Caki2 (cell line): ENCODE measurements around the gene DENND5B. TPM values are rescaled to one million over a fixed set of nuclear protein-coding genes. Genes with fewer than 3 reads are reported as not detected.
A peak's percentile ranks its signal among the peaks of the same experiment; 100 is the strongest.
"Not testable (repeated sequence)": the region's sequence is repeated elsewhere in the genome, so short reads cannot be mapped to it uniquely, and the experiment has no call there.

ENCODE experiments used
- DNase-seq: peaks from one replicate; pipeline ENCODE4 v3.0.0-alpha.2; 2015; ENCODE audit warnings: low read depth
- in situ Hi-C: cut with HindIII; loops from 2 replicates; pipeline ENCODE4 v1.10.0; 2016; ENCODE audit warnings: low sequenced_read_pairs, low pct_unique_long_range_greater_than_20kb, mixed read lengths
- total RNA-seq: library from RNA; depleted of rRNA; stranded (reverse); fragments of >200 nt; shearing (Covaris generic); gene quantifications from 2 replicates; pipeline ENCODE4 v1.2.3, GENCODE V29; 2014; ENCODE audit warnings: low replicate concordance

DENND5B gene
- total RNA-seq, 1 experiment from 2014 or later, result 27.7 TPM

GRCh38 chr12:31491241-31491794, 99.6 kb downstream of the DENND5B start:
- no peak for DNase-seq
- in situ Hi-C loops, result no loop called here

DNA sequence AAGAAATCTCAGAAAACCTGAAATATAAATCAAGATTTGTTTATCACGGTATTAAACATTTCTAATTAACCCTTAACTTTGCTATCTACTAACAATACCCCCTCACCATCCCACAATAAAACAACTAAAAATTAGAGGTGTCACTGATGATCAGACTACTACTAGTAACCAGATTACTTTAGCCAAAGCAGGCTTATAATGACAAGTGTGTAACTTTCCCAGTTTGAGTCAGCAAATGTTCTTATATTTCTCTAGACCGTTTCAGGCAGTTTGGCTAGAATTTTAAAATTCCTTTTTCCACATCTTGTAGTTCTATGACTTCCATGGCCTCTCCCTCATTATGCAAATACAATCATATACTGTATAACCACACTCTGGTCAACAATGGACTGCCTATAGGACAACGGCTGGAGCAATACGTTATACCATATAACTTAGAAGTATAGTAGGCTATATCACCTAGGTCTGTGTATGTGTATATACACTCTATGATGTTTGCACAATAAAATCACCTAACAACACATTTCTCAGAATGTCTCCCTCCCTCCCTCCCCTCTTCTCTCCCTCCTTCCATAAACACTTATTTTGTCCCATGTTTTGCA, 102.1 kb downstream of the DENND5B start:
- in situ Hi-C loops, result no loop called here

GRCh38 chr12:31485571-31485970, 105.4 kb downstream of the DENND5B start:
- in situ Hi-C loops, result no loop called here
- DNase-seq, result no peak

More for the DNA sequence above, 102.1 kb downstream of the DENND5B start:
- DNase-seq, result no peak

DNA sequence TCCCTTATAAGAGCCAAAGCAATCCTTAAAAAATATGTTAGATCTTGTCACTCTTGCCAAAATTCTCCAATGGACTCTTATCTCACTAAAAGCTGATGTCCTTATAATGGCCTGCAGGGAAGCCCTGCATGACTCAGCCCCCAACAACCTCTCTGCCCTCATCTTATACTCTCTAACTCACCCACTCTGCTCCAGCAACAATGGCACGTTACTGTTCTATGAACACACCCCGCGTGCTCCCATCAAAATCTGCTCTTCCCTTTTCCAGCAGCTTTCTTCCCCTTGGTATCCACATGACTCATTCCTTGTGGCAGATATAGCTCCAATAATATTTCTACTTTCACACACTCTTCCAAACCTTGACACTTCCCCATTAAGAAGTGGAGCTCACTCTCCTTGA, 108.1 kb downstream of the DENND5B start:
- in situ Hi-C loops, result no loop called here
- DNase-seq, result no peak

DNA sequence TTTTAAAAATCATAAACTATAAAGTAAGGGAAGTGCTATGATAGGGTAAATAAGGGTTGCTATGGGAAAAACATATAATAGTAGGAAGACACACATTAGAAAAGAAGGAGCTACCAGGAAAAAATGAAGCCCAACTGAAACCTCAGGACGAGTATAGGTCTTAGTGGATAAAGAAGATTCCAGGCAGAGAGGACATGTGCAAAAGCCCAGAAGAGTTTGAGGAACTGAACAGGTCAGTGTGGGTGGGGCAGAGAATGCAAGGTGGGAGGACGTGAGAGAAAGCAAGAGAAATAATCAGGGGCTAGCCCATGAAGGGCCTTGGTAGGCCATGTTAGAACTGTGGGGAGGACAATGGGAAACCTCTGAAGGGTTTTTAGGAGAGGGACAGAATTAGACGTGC, 109.5 kb downstream of the DENND5B start:
- in situ Hi-C loops, result no loop called here
- DNase-seq, result no peak

GRCh38 chr12:31479516-31480210, 111.3 kb downstream of the DENND5B start:
- DNase-seq, result no peak
- in situ Hi-C loops, result no loop called here

DNA sequence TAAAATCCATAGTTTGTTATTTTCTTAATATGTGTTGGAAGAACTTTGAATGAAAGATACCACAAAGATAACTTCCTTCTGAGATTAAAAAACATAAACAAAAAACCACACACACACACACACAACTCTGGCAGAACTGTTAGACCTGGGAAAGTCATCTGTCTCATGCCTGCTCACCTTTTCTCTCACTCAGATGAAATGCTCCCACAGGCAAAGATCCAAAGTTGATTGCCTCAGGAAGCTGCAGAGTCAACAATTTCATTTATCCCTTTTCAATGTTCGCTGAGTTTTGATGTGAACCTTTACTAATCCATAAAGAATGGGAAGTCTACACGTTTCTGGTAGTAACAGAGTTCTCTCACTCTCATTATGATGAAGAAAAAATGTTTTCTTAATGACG, 112.0 kb downstream of the DENND5B start:
- in situ Hi-C loops, result no loop called here
- no peak for DNase-seq

- in situ Hi-C loops, result no loop called here
- no peak for DNase-seq
Observed at GRCh38 chr12:31478425-31478824, 112.5 kb downstream of the DENND5B start.

DNA sequence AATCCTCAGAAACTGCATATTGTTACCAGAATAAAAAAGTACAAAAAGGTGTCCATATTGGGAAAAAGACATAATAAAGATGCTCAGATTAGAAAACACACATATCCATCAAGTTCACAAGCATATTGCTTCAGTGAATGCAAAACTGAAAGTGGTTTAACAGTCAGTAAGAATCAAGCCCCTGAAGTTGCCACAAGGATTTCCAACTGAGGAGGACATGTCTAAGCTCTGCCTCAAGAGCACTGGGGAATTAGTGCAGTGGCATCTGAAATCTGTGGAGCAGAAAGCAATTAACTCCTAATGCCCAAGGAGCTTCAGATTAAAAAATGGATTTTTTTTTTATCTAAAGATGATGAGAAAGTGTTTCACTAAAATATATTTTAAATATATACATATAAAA, 113.2 kb downstream of the DENND5B start:
- DNase-seq, result no peak
- in situ Hi-C loops, result no loop called here

GRCh38 chr12:31476437-31476836, 114.5 kb downstream of the DENND5B start:
- DNase-seq, result no peak
- in situ Hi-C loops, result no loop called here

GRCh38 chr12:31475610-31476009, 115.3 kb downstream of the DENND5B start:
- in situ Hi-C loops, result not testable (repeated sequence)
- DNase-seq, result peak; percentile 39

GRCh38 chr12:31474751-31475150, 116.2 kb downstream of the DENND5B start:
- in situ Hi-C loops, result no loop called here
- no peak for DNase-seq

DNA sequence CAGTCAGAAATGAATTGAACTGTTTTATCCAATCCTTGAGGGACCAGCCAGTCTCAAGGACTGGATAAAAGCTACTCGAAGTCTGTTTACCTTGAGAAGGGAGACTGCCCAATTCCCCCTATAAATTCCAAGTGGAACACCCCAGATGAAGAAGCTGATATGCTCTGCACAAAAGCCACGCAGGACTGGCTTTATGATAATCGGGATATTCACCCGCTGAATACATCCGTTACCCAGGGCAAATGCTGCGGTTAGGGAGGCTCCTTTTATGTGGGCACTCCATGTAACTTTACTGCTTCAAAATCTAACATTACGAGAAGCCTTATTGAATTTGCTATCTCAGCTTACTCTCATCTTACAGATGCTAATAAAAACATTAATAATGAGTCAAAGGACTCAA, 119.1 kb downstream of the DENND5B start:
- no peak for DNase-seq
- in situ Hi-C loops, result no loop called here

GRCh38 chr12:31471051-31471450, 119.9 kb downstream of the DENND5B start:
- in situ Hi-C loops, result no loop called here
- peak; percentile 58 for DNase-seq

DNA sequence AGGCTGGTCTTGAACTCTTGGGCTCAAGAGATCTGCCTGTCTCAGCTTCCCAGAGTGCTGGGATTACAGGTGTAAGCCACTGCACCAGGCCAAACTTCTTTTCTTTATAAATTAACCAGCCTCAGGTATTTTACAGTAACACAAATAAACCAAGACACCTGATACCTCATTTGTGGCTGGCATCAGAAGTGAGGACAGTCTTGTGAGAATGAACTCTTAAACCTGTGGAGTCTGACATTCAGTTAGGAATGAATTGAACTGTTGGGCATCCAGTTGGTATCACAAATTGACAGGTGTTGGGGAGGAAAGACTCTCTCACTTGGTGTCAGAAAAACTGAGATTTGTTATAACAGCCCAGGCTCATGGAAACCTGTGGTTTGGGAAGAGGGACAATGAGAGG, 120.5 kb downstream of the DENND5B start:
- in situ Hi-C loops, result no loop called here
- DNase-seq, result no peak

DNA sequence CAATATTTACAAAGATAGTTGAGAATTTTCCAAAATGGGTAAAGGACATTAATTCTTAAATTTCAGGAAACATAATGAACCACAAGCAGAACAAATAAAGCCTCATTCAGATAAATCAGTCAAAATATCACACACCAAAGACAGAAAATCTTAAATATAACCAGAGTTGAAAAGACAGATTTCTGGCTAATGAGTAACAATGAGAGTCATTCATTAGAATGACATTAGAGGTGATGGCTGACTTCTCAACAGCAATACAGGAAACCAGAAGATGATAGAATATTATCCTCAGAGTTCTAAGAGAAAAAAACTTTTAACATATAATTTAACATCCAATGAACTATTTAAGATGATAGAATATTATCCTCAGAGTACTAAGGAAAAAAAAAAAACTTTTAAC, 124.2 kb downstream of the DENND5B start:
- in situ Hi-C loops, result no loop called here
- no peak for DNase-seq

DNA sequence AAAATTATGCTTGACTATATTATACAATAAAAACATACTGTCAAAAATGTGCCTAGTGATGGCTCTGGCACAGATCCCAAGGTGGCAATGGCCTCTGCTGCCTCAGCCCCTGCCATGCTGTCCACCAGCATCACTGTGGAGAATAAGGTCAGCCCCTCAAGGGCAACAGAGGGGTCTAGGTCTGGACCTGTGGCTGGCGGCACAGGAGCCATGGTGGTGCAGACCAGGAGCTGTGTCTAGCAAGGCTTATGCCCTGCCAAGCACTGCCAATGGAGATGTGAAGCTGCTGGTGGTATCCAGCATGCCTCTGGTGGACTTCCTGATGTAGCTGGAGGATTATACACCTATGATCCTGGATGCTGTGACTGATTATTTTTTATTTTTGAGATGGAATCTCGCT, 125.9 kb downstream of the DENND5B start:
- in situ Hi-C loops, result no loop called here

DNA sequence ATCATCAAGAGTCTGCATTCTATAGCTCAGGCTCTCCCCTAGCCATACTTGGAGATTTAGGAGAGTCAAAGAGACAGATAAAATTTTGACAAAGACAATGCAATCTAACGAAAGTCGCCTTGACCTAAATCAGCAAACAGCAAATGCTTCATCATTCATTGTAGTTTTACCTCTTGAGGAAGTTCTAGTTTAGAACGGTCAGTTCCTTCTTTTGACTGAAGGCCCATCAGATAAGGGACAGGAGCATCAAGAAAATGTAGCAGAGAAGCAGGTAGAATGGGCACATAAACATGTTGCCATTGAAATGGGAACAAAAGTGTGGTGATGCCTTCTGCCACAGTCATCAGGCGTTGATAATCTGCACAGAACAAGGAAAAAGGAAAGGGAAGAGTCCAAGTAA, 130.9 kb downstream of the DENND5B start:
- DNase-seq, result no peak
- in situ Hi-C loops, result no loop called here

More for the DNA sequence above, 125.9 kb downstream of the DENND5B start:
- no peak for DNase-seq

GRCh38 chr12:31456562-31456961, 134.4 kb downstream of the DENND5B start:
- no peak for DNase-seq
- in situ Hi-C loops, result no loop called here

DNA sequence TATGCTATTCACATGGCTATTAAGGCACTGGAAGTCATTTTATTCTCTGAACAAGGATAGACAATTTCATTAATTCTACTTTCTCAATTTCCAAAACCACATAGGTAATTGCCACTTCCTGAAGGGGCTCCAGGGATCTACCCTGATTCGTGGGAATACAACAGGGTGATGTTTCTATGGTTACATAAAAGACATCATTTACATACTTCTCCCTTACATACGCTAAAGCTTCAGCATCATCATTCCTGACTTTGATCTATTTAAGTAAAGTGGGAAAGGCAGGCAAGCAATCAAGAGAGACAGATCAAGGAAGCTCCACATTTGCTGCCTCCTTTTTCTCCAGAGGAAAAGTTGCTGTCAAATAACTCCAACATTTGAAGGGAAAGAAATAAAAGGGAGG, 146.2 kb downstream of the DENND5B start:
- in situ Hi-C loops, result no loop called here
- no peak for DNase-seq
